OCI-LY1 (cell line): ENCODE results near the gene CBL.

Source experiments
- H2AFZ ChIP-seq: fragments of 200-600 bp; sonication (generic), shearing (Covaris generic); 2 replicates; pipeline ENCODE4 v1.6.0; 2014; ENCODE audit warnings: antibody characterized with exemption, mild to moderate bottlenecking, low read length
- H3F3A ChIP-seq: fragments of 200-600 bp; sonication (generic), shearing (Covaris generic); 2 replicates; pipeline ENCODE4 v1.6.0; 2014; ENCODE audit warnings: mild to moderate bottlenecking, antibody characterized with exemption, low read length, moderate library complexity; ENCODE audit not compliant: insufficient read depth
- H3K27ac ChIP-seq: fragments of 200-600 bp; sonication (generic); 2 replicates; pipeline ENCODE4 v1.5.1; 2014; ENCODE audit warnings: low read length, mixed run types, mild to moderate bottlenecking, low read depth; ENCODE audit not compliant: poor library complexity, severe bottlenecking
- H3K27me3 ChIP-seq: fragments of 200-600 bp; sonication (generic); 2 replicates; pipeline ENCODE4 v1.6.0; 2014; ENCODE audit warnings: antibody characterized with exemption, mild to moderate bottlenecking, low read length, moderate library complexity; ENCODE audit not compliant: insufficient read depth
- H3K36me3 ChIP-seq: fragments of 200-600 bp; sonication (generic); 2 replicates; pipeline ENCODE4 v1.6.1; 2014; ENCODE audit warnings: mild to moderate bottlenecking, antibody characterized with exemption, low read length, moderate library complexity, mixed read lengths; ENCODE audit not compliant: insufficient read depth
- H3K4me1 ChIP-seq: fragments of 200-600 bp; sonication (generic); 2 replicates; pipeline ENCODE4 v1.5.1; 2014; ENCODE audit warnings: mild to moderate bottlenecking, low read length, moderate library complexity; ENCODE audit not compliant: insufficient read depth, severe bottlenecking
- H3K4me2 ChIP-seq: fragments of 200-600 bp; sonication (generic), shearing (Covaris generic); 2 replicates; pipeline ENCODE4 v1.6.1; 2014; ENCODE audit warnings: low read length
- H3K4me3 ChIP-seq: fragments of 200-600 bp; sonication (generic); 2 replicates; pipeline ENCODE4 v1.5.1; 2014; ENCODE audit warnings: low read length, low read depth, mild to moderate bottlenecking, mixed read lengths; ENCODE audit not compliant: poor library complexity, severe bottlenecking
- H3K79me2 ChIP-seq: fragments of 200-600 bp; shearing (Covaris generic); 2 replicates; pipeline ENCODE4 v1.6.1; 2016; ENCODE audit warnings: mixed run types, low read length, mixed read lengths; ENCODE audit not compliant: insufficient read depth
- H3K9ac ChIP-seq: fragments of 200-600 bp; sonication (generic), shearing (Covaris generic); 2 replicates; pipeline ENCODE4 v1.6.1; 2014; ENCODE audit warnings: mild to moderate bottlenecking, low read length, mixed read lengths
- H3K9me2 ChIP-seq: fragments of 200-600 bp; sonication (generic), shearing (Covaris generic); 2 replicates; pipeline ENCODE4 v1.6.1; 2014; ENCODE audit warnings: low read depth, mild to moderate bottlenecking, low read length, mixed read lengths
- H3K9me3 ChIP-seq: fragments of 200-600 bp; shearing (Covaris generic); 2 replicates; pipeline ENCODE4 v1.6.1; 2014; ENCODE audit warnings: low read length, mixed read lengths
- H4K20me1 ChIP-seq: fragments of 200-600 bp; sonication (generic), shearing (Covaris generic); 2 replicates; pipeline ENCODE4 v1.6.0; 2016; ENCODE audit warnings: mild to moderate bottlenecking, low read length; ENCODE audit not compliant: insufficient read depth
- CTCF ChIP-seq: fragments of 200-600 bp; sonication (generic), shearing (Covaris generic); IDR thresholded peaks from 2 replicates; pipeline ENCODE4 v1.5.1; 2017; ENCODE audit warnings: mild to moderate bottlenecking, antibody characterized with exemption, low read length, moderate library complexity, mixed read lengths
- EZH2 ChIP-seq: fragments of 200-600 bp; sonication (generic), shearing (Covaris generic); IDR thresholded peaks from 2 replicates; pipeline ENCODE4 v1.8.0; 2017; ENCODE audit warnings: borderline replicate concordance, mixed run types, mild to moderate bottlenecking, antibody characterized with exemption, low read length, moderate library complexity, mixed read lengths

Gene CBL

GRCh38 chr11:119290894-119291497 lies 84.9 kb downstream of the CBL start:
- no peak for TF ChIP-seq EZH2
- TF ChIP-seq CTCF = no peak
- no peaks in the 10 kb centered on the region for H3K79me2 ChIP-seq
- H3F3A ChIP-seq = no peaks in the 10 kb centered on the region
- no peak overlapping the region for H3K4me3 ChIP-seq
- H2AFZ ChIP-seq = no peak overlapping the region
- H3K4me1 ChIP-seq = no peaks in the 10 kb centered on the region
- H3K27me3 ChIP-seq = no peaks in the 10 kb centered on the region
- H3K4me2 ChIP-seq = no peak overlapping the region
- H3K27ac ChIP-seq = no peak overlapping the region
- no peaks in the 10 kb centered on the region for H4K20me1 ChIP-seq
- no peaks in the 10 kb centered on the region for H3K9me3 ChIP-seq
- no peaks in the 10 kb centered on the region for H3K9me2 ChIP-seq
- H3K36me3 ChIP-seq = peaks cover 51% of the 10 kb centered on the region
- H3K9ac ChIP-seq = no peak overlapping the region

GRCh38 chr11:119293461-119293860 lies 87.3 kb downstream of the CBL start:
- no peak overlapping the region for H3K27ac ChIP-seq
- no peak overlapping the region for H3K4me2 ChIP-seq
- H3K9me2 ChIP-seq = no peaks in the 10 kb centered on the region
- no peaks in the 10 kb centered on the region for H3K9me3 ChIP-seq
- no peaks in the 10 kb centered on the region for H3F3A ChIP-seq
- H3K4me3 ChIP-seq = no peak overlapping the region
- H3K9ac ChIP-seq = no peak overlapping the region
- TF ChIP-seq EZH2 = no peak
- no peak for TF ChIP-seq CTCF
- H3K79me2 ChIP-seq = no peaks in the 10 kb centered on the region
- peaks cover 48% of the 10 kb centered on the region for H3K36me3 ChIP-seq
- H3K4me1 ChIP-seq = no peaks in the 10 kb centered on the region
- no peaks in the 10 kb centered on the region for H3K27me3 ChIP-seq
- H2AFZ ChIP-seq = no peak overlapping the region
- H4K20me1 ChIP-seq = no peaks in the 10 kb centered on the region

GRCh38 chr11:119295178-119295577 lies 89.0 kb downstream of the CBL start:
- TF ChIP-seq EZH2 = no peak
- TF ChIP-seq CTCF = peak; percentile 20; the same call in 1 of the 2 replicates
- H3K4me1 ChIP-seq = no peaks in the 10 kb centered on the region
- H3K9ac ChIP-seq = no peak overlapping the region
- no peak overlapping the region for H3K27ac ChIP-seq
- no peaks in the 10 kb centered on the region for H3F3A ChIP-seq
- no peak overlapping the region for H3K4me3 ChIP-seq
- H2AFZ ChIP-seq = no peak overlapping the region
- H3K27me3 ChIP-seq = no peaks in the 10 kb centered on the region
- no peaks in the 10 kb centered on the region for H3K79me2 ChIP-seq
- no peaks in the 10 kb centered on the region for H3K9me2 ChIP-seq
- H3K9me3 ChIP-seq = no peaks in the 10 kb centered on the region
- H4K20me1 ChIP-seq = no peaks in the 10 kb centered on the region
- no peak overlapping the region for H3K4me2 ChIP-seq
- peaks cover 48% of the 10 kb centered on the region for H3K36me3 ChIP-seq
